ENCODE results near the gene DROSHA. TPM values are rescaled to one million over a fixed set of nuclear protein-coding genes. Genes with fewer than 3 reads are reported as not detected.

The DROSHA gene
- total and polyA plus RNA-seq, 2 of the 8 experiments (the other 6 are each of a cell fraction or from before 2014, with no cell fraction given), result 65.9 to 122 TPM

DNA sequence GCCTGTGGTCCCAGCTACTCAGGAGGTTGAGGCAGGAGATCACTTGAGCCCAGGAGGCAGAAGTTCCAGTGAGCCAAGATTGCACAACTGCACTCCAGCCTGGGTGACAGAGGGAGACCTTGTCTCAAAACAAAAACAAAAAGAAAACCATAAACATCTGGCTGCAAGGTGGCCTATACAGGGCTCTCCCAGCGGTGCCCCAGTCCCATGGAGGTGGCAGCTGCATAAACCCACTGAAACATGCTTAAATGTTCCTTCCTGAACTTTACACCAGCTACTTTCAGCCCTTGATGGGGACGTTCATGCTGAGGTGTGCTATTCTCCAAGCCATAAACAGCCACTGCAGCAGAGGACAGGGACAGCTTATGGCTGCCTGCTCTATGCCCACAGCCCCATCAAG lies 35.6 kb downstream of the DROSHA start:
- Histone ChIP-seq H2AFZ (ENCODE audit: low read length) (no peak overlapping the region), H3K4me2 (ENCODE audit: insufficient read depth in 1 of 2, low read depth in 2 of 2, low read length in 2 of 2) (no peak overlapping the region), H3K4ac (replicated peaks; ENCODE audit: insufficient read length, low read depth, low read length) (no peak overlapping the region), H2BK20ac (ENCODE audit: low read length) (no peak overlapping the region), H3K23ac (ENCODE audit: insufficient read length) (no peak overlapping the region), H4K8ac (ENCODE audit: extremely low read depth, insufficient read depth, low read length) (no peak overlapping the region), H3K79me2 (ENCODE audit: control insufficient read depth in 1 of 2, insufficient read depth in 2 of 2, low read length in 2 of 2) (no peaks in the 10 kb centered on the region), H4K20me1 (replicated peaks in 1 of 2; ENCODE audit: control insufficient read depth in 1 of 2, insufficient read depth in 2 of 2, low read length in 2 of 2) (peaks cover 0 to 6% of the 10 kb centered on the region in 2 experiments), H3K18ac (ENCODE audit: extremely low read depth, low read length) (no peak overlapping the region), H2BK15ac (ENCODE audit: low read length) (no peak overlapping the region), H3K56ac (replicated peaks; ENCODE audit: insufficient read length, low read depth, low read length) (no peak overlapping the region), H3K23me2 (ENCODE audit: low read depth, low read length) (no peaks in the 10 kb centered on the region; the same call in 1 of the 2 replicates), H3K36me3 (ENCODE audit: control insufficient read depth in 2 of 4, insufficient read depth in 4 of 4, low read length in 3 of 4) (peaks cover 8 to 69% (median 51%) of the 10 kb centered on the region in 4 experiments; a peak in 7 of 8 replicates), H3K27me3 (replicated peaks in 1 of 4; ENCODE audit: control insufficient read depth in 3 of 4, extremely low read depth in 1 of 4, insufficient read depth in 3 of 4, low read length in 3 of 4) (no peaks in the 10 kb centered on the region), H2BK12ac (ENCODE audit: low read depth, low read length) (no peak overlapping the region), H2BK120ac (replicated peaks; ENCODE audit: low read depth, low read length) (no peak overlapping the region), H3K9ac (replicated peaks in 1 of 4; ENCODE audit: extremely low read depth in 1 of 4, low read depth in 3 of 4, low read length in 3 of 4) (no peak overlapping the region), H4K91ac (replicated peaks; ENCODE audit: insufficient read length, low read length) (no peak overlapping the region), H2BK5ac (ENCODE audit: low read depth, low read length) (no peak overlapping the region), H4K5ac (ENCODE audit: insufficient read length, low read depth, low read length) (no peak overlapping the region), H3K9me3 (ENCODE audit: insufficient read depth in 2 of 2, low read depth in 1 of 2, low read length in 1 of 2) (no peaks in the 10 kb centered on the region), H3K27ac (ENCODE audit: low read depth, low read length) (no peak overlapping the region), H3K4me3 (ENCODE audit: extremely low read depth in 1 of 4, insufficient read depth in 2 of 4, low read depth in 3 of 4, low read length in 4 of 4) (no peak overlapping the region), H3K14ac (ENCODE audit: insufficient read length) (no peak overlapping the region), H3K79me1 (ENCODE audit: low read depth, low read length) (no peaks in the 10 kb centered on the region), H3K4me1 (replicated peaks in 1 of 4; ENCODE audit: control insufficient read depth in 3 of 4, insufficient read depth in 4 of 4, low read length in 3 of 4) (peaks cover 0 to 4% (median 0%) of the 10 kb centered on the region in 4 experiments; a peak in 1 of 7 replicates), H2AK5ac (ENCODE audit: low read depth, low read length) (no peak overlapping the region)
- WGBS, 2 experiments (ENCODE audit: extremely low coverage in 1 of 2, insufficient coverage in 1 of 2, insufficient read length in 1 of 2, insufficient replicate concordance in 2 of 2, low coverage in 1 of 2, low lambda C conversion rate in 2 of 2, missing lambda C conversion rate in 1 of 2), result 88% methylated on average over 2 of the region's 2 CpGs; no CpG with 5 or more reads in 1 of the 2 experiments
- CTCF ChIA-PET (ENCODE audit: partially characterized antibody), result interaction anchor here (0.6 kb wide), 1 partner anchor 96 kb away, joined by 3 read pairs; no protein-coding TSS in a partner anchor
- no peak for DNase-seq (ENCODE audit: low read depth in 1 of 2, low spot score in 2 of 2)
- POLR2A ChIA-PET (ENCODE audit: partially characterized antibody), result interaction anchor here (0.9 to 1.3 kb wide), 2 partner anchors 24 to 36 kb away, joined by 3 to 4 read pairs; partner anchors contain the start of genes C5orf22 and DROSHA
- FAIRE-seq, result no peak
- TF ChIP-seq BACH1 (IDR thresholded peaks at IDR 0.05; ENCODE audit: low read length) (no peak), TCF12 (IDR thresholded peaks at IDR 0.05; ENCODE audit: low read depth, low read length) (no peak), CHD2 (IDR thresholded peaks at IDR 0.05; ENCODE audit: low read length) (no peak), PHF8 (conservative IDR thresholded peaks at IDR 0.05; ENCODE audit: low read depth, low read length) (no peak), RNF2 (IDR thresholded peaks at IDR 0.05; ENCODE audit: borderline replicate concordance, low read depth, low read length, missing control alignments, poor library complexity, severe bottlenecking) (no peak), EGR1 (IDR thresholded peaks at IDR 0.05; ENCODE audit: borderline replicate concordance, low read depth, low read length) (no peak), RXRA (IDR thresholded peaks at IDR 0.05; ENCODE audit: insufficient read depth, low read depth, low read length) (no peak), HDAC6 (IDR thresholded peaks at IDR 0.05; ENCODE audit: low read depth, low read length) (no peak), POLR2A (IDR thresholded peaks at IDR 0.05; ENCODE audit: control extremely low read depth in 1 of 2, low read depth in 2 of 2, low read length in 2 of 2) (no peak), CREB1 (IDR thresholded peaks at IDR 0.05) (no peak)
- TF ChIP-seq, protein P1, sequence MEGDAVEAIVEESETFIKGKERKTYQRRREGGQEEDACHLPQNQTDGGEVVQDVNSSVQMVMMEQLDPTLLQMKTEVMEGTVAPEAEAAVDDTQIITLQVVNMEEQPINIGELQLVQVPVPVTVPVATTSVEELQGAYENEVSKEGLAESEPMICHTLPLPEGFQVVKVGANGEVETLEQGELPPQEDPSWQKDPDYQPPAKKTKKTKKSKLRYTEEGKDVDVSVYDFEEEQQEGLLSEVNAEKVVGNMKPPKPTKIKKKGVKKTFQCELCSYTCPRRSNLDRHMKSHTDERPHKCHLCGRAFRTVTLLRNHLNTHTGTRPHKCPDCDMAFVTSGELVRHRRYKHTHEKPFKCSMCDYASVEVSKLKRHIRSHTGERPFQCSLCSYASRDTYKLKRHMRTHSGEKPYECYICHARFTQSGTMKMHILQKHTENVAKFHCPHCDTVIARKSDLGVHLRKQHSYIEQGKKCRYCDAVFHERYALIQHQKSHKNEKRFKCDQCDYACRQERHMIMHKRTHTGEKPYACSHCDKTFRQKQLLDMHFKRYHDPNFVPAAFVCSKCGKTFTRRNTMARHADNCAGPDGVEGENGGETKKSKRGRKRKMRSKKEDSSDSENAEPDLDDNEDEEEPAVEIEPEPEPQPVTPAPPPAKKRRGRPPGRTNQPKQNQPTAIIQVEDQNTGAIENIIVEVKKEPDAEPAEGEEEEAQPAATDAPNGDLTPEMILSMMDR (IDR thresholded peaks at IDR 0.05; ENCODE audit: control extremely low read depth in 1 of 3, insufficient read depth in 1 of 3, low read depth in 1 of 3, low read length in 3 of 3), result no peak
- TF ChIP-seq, protein P2, sequence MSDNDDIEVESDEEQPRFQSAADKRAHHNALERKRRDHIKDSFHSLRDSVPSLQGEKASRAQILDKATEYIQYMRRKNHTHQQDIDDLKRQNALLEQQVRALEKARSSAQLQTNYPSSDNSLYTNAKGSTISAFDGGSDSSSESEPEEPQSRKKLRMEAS (IDR thresholded peaks at IDR 0.05), result no peak

Measured in H1 (cell line).